H1 (cell line): Measurements from ENCODE around the gene TM2D1. TPM values are rescaled to one million over a fixed set of nuclear protein-coding genes. Genes with fewer than 3 reads are reported as not detected.

ENCODE experiments used
- CTCF ChIA-PET: fragments of 300-600 bp; sonication (Branson Sonifier 250); formaldehyde crosslinking; loops from one replicate; lab custom pipeline; 2021; ENCODE audit not compliant: partially characterized antibody; lab: Charles Lee
- POLR2A ChIA-PET: fragments of 300-600 bp; sonication (Branson Sonifier 250); formaldehyde crosslinking; loops from one replicate; lab custom pipeline; 2021; ENCODE audit warnings: inconsistent platforms; ENCODE audit not compliant: partially characterized antibody; lab: Charles Lee
- DNase-seq, 2 experiments: peaks; one replicate each; pipeline versions ENCODE4 v3.0.0 to v3.0.0-alpha.2; 2010 to 2022; ENCODE audit warnings: low spot score in 2 of 2, low read depth in 1 of 2, mixed read lengths in 1 of 2
- FAIRE-seq: peaks from 2 replicates; lab custom pipeline; 2011; peaks lifted over from hg19 to GRCh38; lab: Jason Lieb, UNC
- H2AFZ ChIP-seq: 2 replicates; pipeline ENCODE4 v1.8.1; 2012; ENCODE audit warnings: low read length, inconsistent platforms
- H2AK5ac ChIP-seq: 2 replicates; pipeline ENCODE4 v1.6.1; 2013; ENCODE audit warnings: low read depth, low read length
- H2BK120ac ChIP-seq: replicated peaks from 2 replicates; pipeline ENCODE3; 2013; ENCODE audit warnings: low read depth, low read length, inconsistent platforms
- H2BK12ac ChIP-seq: 2 replicates; pipeline ENCODE4 v1.6.1; 2013; ENCODE audit warnings: low read depth, low read length
- H2BK15ac ChIP-seq: 2 replicates; pipeline ENCODE4 v1.6.1; 2013; ENCODE audit warnings: low read length
- H2BK20ac ChIP-seq: 2 replicates; pipeline ENCODE4 v1.6.1; 2013; ENCODE audit warnings: low read length
- H2BK5ac ChIP-seq: 2 replicates; pipeline ENCODE4 v1.6.1; 2013; ENCODE audit warnings: low read depth, low read length
- H3K14ac ChIP-seq: 2 replicates; pipeline ENCODE4 v1.6.1; 2013; ENCODE audit warnings: inconsistent platforms; ENCODE audit not compliant: insufficient read length
- H3K18ac ChIP-seq: 2 replicates; pipeline ENCODE4 v1.6.1; 2013; ENCODE audit warnings: low read length; ENCODE audit errors: extremely low read depth
- H3K23ac ChIP-seq: 2 replicates; pipeline ENCODE4 v1.6.1; 2013; ENCODE audit warnings: inconsistent platforms; ENCODE audit not compliant: insufficient read length
- H3K23me2 ChIP-seq: 2 replicates; pipeline ENCODE4 v1.6.1; 2013; ENCODE audit warnings: low read depth, low read length
- H3K27ac ChIP-seq: 2 replicates; pipeline ENCODE4 v1.6.1; 2011; ENCODE audit warnings: low read depth, low read length, inconsistent platforms
- H3K27me3 ChIP-seq, 4 experiments: replicated peaks in 1 of 4; 1 replicate in 1 of 4; 2 replicates in 3 of 4; pipeline versions ENCODE4 v1.6.1 to v1.8.1; 2011 to 2013; ENCODE audit warnings: low read length in 3 of 4, mild to moderate bottlenecking in 3 of 4, inconsistent platforms in 2 of 4, mixed read lengths in 2 of 4, moderate library complexity in 1 of 4; ENCODE audit not compliant: control insufficient read depth in 3 of 4, insufficient read depth in 3 of 4; ENCODE audit errors: extremely low read depth in 1 of 4
- H3K36me3 ChIP-seq, 4 experiments: 2 replicates each; pipeline versions ENCODE4 v1.6.1 to v1.8.1; 2011 to 2013; ENCODE audit warnings: mild to moderate bottlenecking in 4 of 4, low read length in 3 of 4, moderate library complexity in 2 of 4, control low read depth in 1 of 4, inconsistent platforms in 1 of 4; ENCODE audit not compliant: insufficient read depth in 4 of 4, control insufficient read depth in 2 of 4
- H3K4ac ChIP-seq: replicated peaks from 2 replicates; pipeline ENCODE3; 2013; ENCODE audit warnings: low read length, low read depth, mixed read lengths, inconsistent platforms; ENCODE audit not compliant: insufficient read length
- H3K4me1 ChIP-seq, 4 experiments: replicated peaks in 1 of 4; 1 replicate in 1 of 4; 2 replicates in 3 of 4; pipeline versions ENCODE4 v1.6.1 to v1.8.1; 2011 to 2013; ENCODE audit warnings: low read length in 3 of 4, inconsistent platforms in 2 of 4, mixed read lengths in 1 of 4; ENCODE audit not compliant: insufficient read depth in 4 of 4, control insufficient read depth in 3 of 4
- H3K4me2 ChIP-seq, 2 experiments: 2 replicates each; pipeline versions ENCODE4 v1.6.1 to v1.8.1; 2011 to 2013; ENCODE audit warnings: low read depth in 2 of 2, low read length in 2 of 2, control low read depth in 1 of 2, inconsistent platforms in 1 of 2, mild to moderate bottlenecking in 1 of 2; ENCODE audit not compliant: insufficient read depth in 1 of 2
- H3K4me3 ChIP-seq, 4 experiments: fragments of 200-600, 300-600 bp in 1 of 4; sonication (generic), shearing (Covaris generic), sonication (Bioruptor Twin) in 1 of 4; 2 replicates each; pipeline versions ENCODE4 v1.5.1 to v1.8.1; 2011 to 2016; ENCODE audit warnings: low read length in 4 of 4, low read depth in 3 of 4, control low read depth in 2 of 4, inconsistent platforms in 2 of 4, mild to moderate bottlenecking in 2 of 4, mixed read lengths in 1 of 4, moderate library complexity in 1 of 4; ENCODE audit not compliant: insufficient read depth in 2 of 4; ENCODE audit errors: extremely low read depth in 1 of 4
- H3K56ac ChIP-seq: replicated peaks from 2 replicates; pipeline ENCODE3; 2013; ENCODE audit warnings: low read depth, mild to moderate bottlenecking, mixed read lengths, low read length, inconsistent platforms; ENCODE audit not compliant: insufficient read length
- H3K79me1 ChIP-seq: 2 replicates; pipeline ENCODE4 v1.6.1; 2013; ENCODE audit warnings: low read depth, low read length, control low read depth
- H3K79me2 ChIP-seq, 2 experiments: 2 replicates each; pipeline versions ENCODE4 v1.6.1 to v1.8.1; 2012 to 2013; ENCODE audit warnings: low read length in 2 of 2, mild to moderate bottlenecking in 2 of 2, inconsistent platforms in 1 of 2; ENCODE audit not compliant: insufficient read depth in 2 of 2, control insufficient read depth in 1 of 2
- H3K9ac ChIP-seq, 4 experiments: replicated peaks in 1 of 4; 1 replicate in 1 of 4; 2 replicates in 3 of 4; pipeline versions ENCODE4 v1.6.1 to v1.8.1; 2011 to 2013; ENCODE audit warnings: low read depth in 3 of 4, low read length in 3 of 4, control low read depth in 2 of 4, mild to moderate bottlenecking in 2 of 4, moderate library complexity in 2 of 4, inconsistent platforms in 1 of 4; ENCODE audit errors: extremely low read depth in 1 of 4
- H3K9me3 ChIP-seq, 2 experiments: 2 replicates each; pipeline versions ENCODE4 v1.6.1 to v1.8.1; 2012 to 2013; ENCODE audit warnings: mild to moderate bottlenecking in 2 of 2, moderate library complexity in 2 of 2, control low read depth in 1 of 2, inconsistent platforms in 1 of 2, low read depth in 1 of 2, low read length in 1 of 2, mixed read lengths in 1 of 2; ENCODE audit not compliant: insufficient read depth in 2 of 2
- H4K20me1 ChIP-seq, 2 experiments: replicated peaks in 1 of 2; 2 replicates each; pipeline versions ENCODE3 to v1.8.1; 2011 to 2013; ENCODE audit warnings: inconsistent platforms in 2 of 2, low read length in 2 of 2, mild to moderate bottlenecking in 1 of 2; ENCODE audit not compliant: insufficient read depth in 2 of 2, control insufficient read depth in 1 of 2
- H4K5ac ChIP-seq: 2 replicates; pipeline ENCODE4 v1.6.1; 2013; ENCODE audit warnings: low read length, low read depth, mixed read lengths, inconsistent platforms; ENCODE audit not compliant: insufficient read length
- H4K8ac ChIP-seq: 2 replicates; pipeline ENCODE4 v1.8.0; 2013; ENCODE audit warnings: mild to moderate bottlenecking, moderate library complexity, low read length, inconsistent platforms; ENCODE audit not compliant: insufficient read depth; ENCODE audit errors: extremely low read depth
- H4K91ac ChIP-seq: replicated peaks from 2 replicates; pipeline ENCODE3; 2013; ENCODE audit warnings: low read length, mixed read lengths, inconsistent platforms; ENCODE audit not compliant: insufficient read length
- ATF2 ChIP-seq: IDR thresholded peaks from 2 replicates; pipeline ENCODE4 v1.6.1; 2012; ENCODE audit warnings: low read length, inconsistent platforms
- BACH1 ChIP-seq: IDR thresholded peaks from 2 replicates; pipeline ENCODE4 v1.6.1; 2012; ENCODE audit warnings: low read length, improper control_type of control experiment
- EZH2 ChIP-seq: fragments of 200-600 bp; sonication (generic); IDR thresholded peaks from 2 replicates; pipeline ENCODE4 v1.7.1; 2012; ENCODE audit warnings: low read depth, mild to moderate bottlenecking, moderate library complexity, low read length, inconsistent platforms; ENCODE audit not compliant: severe bottlenecking
- HDAC6 ChIP-seq: IDR thresholded peaks from one replicate; pipeline ENCODE4 v1.7.1; 2012; ENCODE audit warnings: low read depth, mild to moderate bottlenecking, inconsistent platforms, low read length, moderate library complexity
- JUND ChIP-seq: IDR thresholded peaks from 2 replicates; pipeline ENCODE4 v1.6.1; 2011; ENCODE audit warnings: mild to moderate bottlenecking, improper control_type of control experiment, low read length
- KDM1A ChIP-seq: fragments of 200-600, 300-600 bp; sonication (generic); IDR thresholded peaks from 2 replicates; pipeline ENCODE4 v1.7.1; 2016; ENCODE audit warnings: mild to moderate bottlenecking, low read length, borderline replicate concordance
- KDM4A ChIP-seq: IDR thresholded peaks from one replicate; pipeline ENCODE4 v1.7.1; 2012; ENCODE audit warnings: low read depth, mild to moderate bottlenecking, moderate library complexity, low read length, inconsistent platforms; ENCODE audit not compliant: severe bottlenecking
- NRF1 ChIP-seq: IDR thresholded peaks from 2 replicates; pipeline ENCODE4 v1.6.1; 2011; ENCODE audit warnings: mild to moderate bottlenecking, low read depth, low read length, improper control_type of control experiment
- RBBP5 ChIP-seq: IDR thresholded peaks from 2 replicates; pipeline ENCODE4 v1.7.1; 2012; ENCODE audit warnings: low read depth, mild to moderate bottlenecking, inconsistent platforms, low read length, moderate library complexity, borderline replicate concordance
- SP1 ChIP-seq: IDR thresholded peaks from 2 replicates; pipeline ENCODE4 v1.6.1; 2011; ENCODE audit warnings: low read depth, low read length
- SP4 ChIP-seq: IDR thresholded peaks from 2 replicates; pipeline ENCODE4 v1.6.1; 2012; ENCODE audit warnings: low read length, inconsistent platforms
- TAF1 ChIP-seq: IDR thresholded peaks from 2 replicates; pipeline ENCODE4 v1.6.1; 2011; ENCODE audit warnings: mild to moderate bottlenecking, low read depth, low read length
- ZNF274 ChIP-seq: IDR thresholded peaks from 2 replicates; pipeline ENCODE4 v1.7.0; 2012; ENCODE audit warnings: low read length, borderline replicate concordance; ENCODE audit errors: extremely low read depth
- whole genome bisulfite sequencing, 2 experiments: shearing (Covaris generic) in 1 of 2; methylation state at CpG; one replicate each; pipeline versions ENCODE4 v1.1.6 to v1.1.7; 2013 to 2015; ENCODE audit warnings: low lambda C conversion rate in 2 of 2, mixed read lengths in 2 of 2, inconsistent platforms in 1 of 2, low coverage in 1 of 2, missing lambda C conversion rate in 1 of 2; ENCODE audit not compliant: insufficient replicate concordance in 2 of 2, insufficient coverage in 1 of 2, insufficient read length in 1 of 2; ENCODE audit errors: extremely low coverage in 1 of 2, missing lambda C conversion rate in 1 of 2; 5-methylcytosine and 5-hydroxymethylcytosine counted together
- polyA plus RNA-seq, 7 experiments: library from polyadenylated mRNA; depleted of rRNA in 3 of 7; stranded (reverse) in 5 of 7; unstranded in 2 of 7; fragments of >200 nt in 5 of 7; fragments of 200-250 nt in 2 of 7; gene quantifications; 1 replicate in 5 of 7; 2 replicates in 1 of 7; 4 replicates in 1 of 7; pipeline versions ENCODE4 v1.2.1 to v1.2.3, GENCODE V29; 2011 to 2013; ENCODE audit warnings: missing spikeins in 2 of 7, mixed read lengths in 2 of 7
- total RNA-seq: library from RNA; stranded (reverse); fragmentation: NEBNext Ultra II Directional; extraction: Animal tissue kit (Norgen Biotek cat#: 25700); gene quantifications from 2 replicates; pipeline ENCODE4 v1.2.1, GENCODE V29; 2021

The TM2D1 gene
- total and polyA plus RNA-seq, 2 of the 8 experiments (the other 6 are each of a cell fraction or from before 2014, with no cell fraction given): 17.7 to 20.5 TPM

DNA sequence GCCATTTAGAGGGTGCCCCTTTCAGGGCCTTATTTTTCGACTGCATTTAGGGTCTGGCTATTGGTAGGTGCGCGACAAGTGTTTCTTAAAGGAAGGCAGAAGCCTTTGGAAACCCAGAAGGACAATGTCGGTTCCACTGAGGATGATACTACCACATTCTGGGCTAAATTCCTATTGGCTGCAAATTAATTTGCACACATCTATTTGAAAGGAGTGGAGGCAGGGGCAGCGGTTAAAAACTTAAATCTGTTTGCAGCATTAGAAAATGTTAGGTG is 18.4 kb upstream of the TM2D1 start:
- no peak for FAIRE-seq
- WGBS, 2 experiments: 32% methylated on average over 5 of the region's 5 CpGs; no CpG with 5 or more reads in 1 of the 2 experiments
- no peak for TF ChIP-seq RBBP5
- no peak for TF ChIP-seq NRF1
- no peak for TF ChIP-seq BACH1
- TF ChIP-seq SP1: no peak
- TF ChIP-seq EZH2: no peak
- no peak for TF ChIP-seq TAF1
- TF ChIP-seq ZNF274: no peak
- no peak for TF ChIP-seq JUND
- TF ChIP-seq KDM1A: no peak
- no peak for TF ChIP-seq ATF2
- TF ChIP-seq KDM4A: no peak
- no peak for TF ChIP-seq SP4
- no peak for TF ChIP-seq HDAC6

More for the DNA sequence above, 18.4 kb upstream of the TM2D1 start:
- no peak overlapping the region for H3K14ac ChIP-seq
- no peak for DNase-seq
- CTCF ChIA-PET: interaction anchor here (0.5 to 1.5 kb wide), 3 partner anchors 11 to 102 kb away, joined by 3 read pairs; no protein-coding TSS in a partner anchor
- no peak overlapping the region for H2BK12ac ChIP-seq
- no peak overlapping the region for H2BK120ac ChIP-seq
- H3K4ac ChIP-seq: no peak overlapping the region
- no peak overlapping the region for H2BK20ac ChIP-seq
- no peaks in the 10 kb centered on the region for H3K36me3 ChIP-seq
- no peak overlapping the region for H4K91ac ChIP-seq
- H2AFZ ChIP-seq: no peak overlapping the region
- H3K4me1 ChIP-seq: peaks cover 0 to 8% (median 2%) of the 10 kb centered on the region in 4 experiments; a peak in 5 of 7 replicates
- 0 out of 2 replicates have a peak overlapping the region, but pooled peaks have one; percentile 87 for H3K18ac ChIP-seq
- H2BK5ac ChIP-seq: 0 out of 2 replicates have a peak overlapping the region, but pooled peaks have one; percentile 32
- H3K4me3 ChIP-seq: peak overlapping the region; percentile 73 to 90 (median 86)
- H3K27ac ChIP-seq: no peak overlapping the region
- no peak overlapping the region for H4K5ac ChIP-seq
- no peak overlapping the region for H2BK15ac ChIP-seq
- H3K23ac ChIP-seq: no peak overlapping the region
- H3K23me2 ChIP-seq: peaks cover 3% of the 10 kb centered on the region; the same call in 1 of the 2 replicates
- H2AK5ac ChIP-seq: no peak overlapping the region
- H3K9me3 ChIP-seq: no peaks in the 10 kb centered on the region
- H3K56ac ChIP-seq: no peak overlapping the region
- H4K8ac ChIP-seq: no peak overlapping the region
- no peaks in the 10 kb centered on the region for H3K27me3 ChIP-seq
- peak overlapping the region in 1 of 4 experiments; percentile 73; a peak in 2 of 7 replicates for H3K9ac ChIP-seq
- peaks cover 3% of the 10 kb centered on the region; the same call in 1 of the 2 replicates for H3K79me1 ChIP-seq
- POLR2A ChIA-PET: interaction anchor here (0.8 to 1.8 kb wide), 6 partner anchors 10 to 37 kb away, joined by 3 to 6 read pairs (median 5); partner anchors contain the start of gene TM2D1
- H3K79me2 ChIP-seq: peaks cover 14 to 50% of the 10 kb centered on the region in 2 experiments
- H3K4me2 ChIP-seq: peak overlapping the region; percentile 72 to 78
- no peaks in the 10 kb centered on the region for H4K20me1 ChIP-seq
